Activated CD8-positive, alpha-beta T cell treated with anti-CD3 and anti-CD28 coated beads for 36 hours (primary cell): ENCODE data around the gene ERFL. TPM values are rescaled to one million over a fixed set of nuclear protein-coding genes. Genes with fewer than 3 reads are reported as not detected.
A peak's percentile ranks its signal among the peaks of the same experiment; 100 is the strongest.

Experiments used
- ATAC-seq: fragments of 200-7000 bp; cut with Tn5 transposase; one replicate; pipeline ENCODE4 v1.10.0; 2021; ENCODE audit warnings: mild to moderate bottlenecking, moderate library complexity
- CTCF ChIA-PET: fragments of 350-600 bp; sonication (Branson Sonifier 250); formaldehyde crosslinking; loops from one replicate; lab custom pipeline; 2021; ENCODE audit warnings: antibody characterized with exemption; lab: Charles Lee
- POLR2A ChIA-PET: fragments of 350-600 bp; sonication (Branson Sonifier 250); formaldehyde crosslinking; loops from one replicate; lab custom pipeline; 2021; ENCODE audit warnings: antibody characterized with exemption; lab: Charles Lee
- DNase-seq: peaks from one replicate; pipeline ENCODE4 v3.0.0-alpha.2; 2020
- H3K27ac Mint-ChIP-seq: one replicate; pipeline ENCODE4 v1.8.0; 2021; ENCODE audit warnings: mild to moderate bottlenecking, mixed read lengths
- H3K27me3 Mint-ChIP-seq: one replicate; pipeline ENCODE4 v1.8.0; 2021; ENCODE audit warnings: mixed read lengths
- H3K36me3 Mint-ChIP-seq: one replicate; pipeline ENCODE4 v1.8.0; 2021; ENCODE audit warnings: low read depth, mixed read lengths
- H3K4me1 Mint-ChIP-seq: one replicate; pipeline ENCODE4 v1.8.0; 2021; ENCODE audit warnings: low read depth, mixed read lengths
- H3K4me3 Mint-ChIP-seq: one replicate; pipeline ENCODE4 v1.8.0; 2021; ENCODE audit warnings: mild to moderate bottlenecking, moderate library complexity, mixed read lengths
- H3K9me3 Mint-ChIP-seq: one replicate; pipeline ENCODE4 v1.8.0; 2021; ENCODE audit warnings: mixed read lengths
- intact Hi-C: fragments of 100-400 bp; cut with micrococcal nuclease; formaldehyde crosslinking; loops from one replicate; pipeline ENCODE4 v1.10.0; 2022
- total RNA-seq, 2 experiments: library from RNA; stranded (reverse); gene quantifications; one replicate each; pipeline ENCODE4 v1.2.3, GENCODE V29; 2021
- TF ChIP-seq, protein P1 (sequence below): fragments of 200-600 bp; IDR thresholded peaks from one replicate; pipeline ENCODE4 v1.8.0; 2022; ENCODE audit warnings: antibody characterized with exemption, mild to moderate bottlenecking

Gene ERFL
- total RNA-seq, 2 experiments from 2014 or later = 1.5 to 1.6 TPM

DNA sequence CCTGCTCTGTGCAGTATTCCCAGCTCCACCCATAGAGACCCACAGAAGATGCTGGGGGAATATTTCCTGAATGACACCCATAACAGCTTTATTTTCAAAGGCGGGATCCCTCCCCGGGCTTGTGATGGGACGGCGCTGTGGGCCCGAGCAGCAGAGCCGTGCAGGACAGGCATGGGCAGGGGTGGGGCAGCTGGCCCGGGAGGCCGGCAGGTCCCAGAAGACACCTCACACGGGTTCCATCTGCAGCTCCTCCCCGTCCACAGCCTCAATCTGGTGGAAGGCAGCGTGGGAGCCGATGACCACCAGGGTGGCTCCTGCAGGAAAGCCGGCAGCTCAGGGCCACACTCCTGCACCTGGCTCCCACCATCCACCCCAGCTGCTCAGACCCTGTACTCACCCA, 28.4 kb upstream of the ERFL start:
- ATAC-seq (no peak), DNase-seq (no peak)
- peaks cover 1% of the 10 kb centered on the region for H3K36me3 Mint-ChIP-seq
- intact Hi-C loops = no loop called here
- H3K27ac Mint-ChIP-seq = no peak overlapping the region
- ChIA-PET CTCF (interaction anchor here (0.8 to 4.6 kb wide), 8 partner anchors 9 to 163 kb away, joined by 3 to 33 read pairs (median 6); partner anchors contain the start of genes CEACAM3 and ERFL), POLR2A (interaction anchor here (0.6 to 3.9 kb wide), 6 partner anchors 11 to 96 kb away, joined by 3 to 37 read pairs (median 3); partner anchors contain the start of gene RPS19)
- TF ChIP-seq, protein P1, sequence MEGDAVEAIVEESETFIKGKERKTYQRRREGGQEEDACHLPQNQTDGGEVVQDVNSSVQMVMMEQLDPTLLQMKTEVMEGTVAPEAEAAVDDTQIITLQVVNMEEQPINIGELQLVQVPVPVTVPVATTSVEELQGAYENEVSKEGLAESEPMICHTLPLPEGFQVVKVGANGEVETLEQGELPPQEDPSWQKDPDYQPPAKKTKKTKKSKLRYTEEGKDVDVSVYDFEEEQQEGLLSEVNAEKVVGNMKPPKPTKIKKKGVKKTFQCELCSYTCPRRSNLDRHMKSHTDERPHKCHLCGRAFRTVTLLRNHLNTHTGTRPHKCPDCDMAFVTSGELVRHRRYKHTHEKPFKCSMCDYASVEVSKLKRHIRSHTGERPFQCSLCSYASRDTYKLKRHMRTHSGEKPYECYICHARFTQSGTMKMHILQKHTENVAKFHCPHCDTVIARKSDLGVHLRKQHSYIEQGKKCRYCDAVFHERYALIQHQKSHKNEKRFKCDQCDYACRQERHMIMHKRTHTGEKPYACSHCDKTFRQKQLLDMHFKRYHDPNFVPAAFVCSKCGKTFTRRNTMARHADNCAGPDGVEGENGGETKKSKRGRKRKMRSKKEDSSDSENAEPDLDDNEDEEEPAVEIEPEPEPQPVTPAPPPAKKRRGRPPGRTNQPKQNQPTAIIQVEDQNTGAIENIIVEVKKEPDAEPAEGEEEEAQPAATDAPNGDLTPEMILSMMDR = no peak
- H3K4me1 Mint-ChIP-seq = peaks cover 18% of the 10 kb centered on the region
- H3K27me3 Mint-ChIP-seq = no peaks in the 10 kb centered on the region
- no peak overlapping the region for H3K4me3 Mint-ChIP-seq
- no peaks in the 10 kb centered on the region for H3K9me3 Mint-ChIP-seq

DNA sequence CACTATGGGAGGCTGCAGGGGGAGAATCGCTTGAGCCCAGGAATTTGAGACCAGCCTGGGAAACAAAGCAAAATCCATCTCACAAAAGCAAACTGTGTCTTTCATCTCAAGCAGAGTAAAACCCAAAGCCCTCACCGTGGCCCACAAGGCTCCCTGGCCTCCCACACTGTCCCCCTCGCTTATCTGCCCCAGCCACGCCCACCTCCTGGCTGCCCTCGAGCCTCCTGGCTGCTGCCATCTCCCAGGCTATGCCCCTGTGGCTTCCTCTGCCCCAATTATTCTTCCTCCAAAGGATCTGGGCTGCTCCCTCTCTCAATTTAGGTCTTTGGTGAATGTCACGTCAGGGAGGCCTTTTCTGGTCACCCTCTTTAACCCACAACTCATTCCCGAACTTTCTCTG, 27.3 kb upstream of the ERFL start:
- ChIA-PET POLR2A (interaction anchor here (0.7 to 3.9 kb wide), 3 partner anchors 10 to 96 kb away, joined by 3 to 37 read pairs (median 3); no protein-coding TSS in a partner anchor), CTCF (interaction anchor here (0.9 to 4.3 kb wide), 2 partner anchors 82 to 163 kb away, joined by 3 to 33 read pairs; no protein-coding TSS in a partner anchor)
- intact Hi-C loops = no loop called here
- Mint-ChIP-seq H3K9me3 (no peaks in the 10 kb centered on the region), H3K4me3 (no peak overlapping the region), H3K4me1 (peaks cover 24% of the 10 kb centered on the region), H3K27ac (peak overlapping the region; percentile 2), H3K27me3 (no peaks in the 10 kb centered on the region), H3K36me3 (peaks cover 1% of the 10 kb centered on the region)
- ATAC-seq (no peak), DNase-seq (no peak)
- TF ChIP-seq, protein P1 = no peak

DNA sequence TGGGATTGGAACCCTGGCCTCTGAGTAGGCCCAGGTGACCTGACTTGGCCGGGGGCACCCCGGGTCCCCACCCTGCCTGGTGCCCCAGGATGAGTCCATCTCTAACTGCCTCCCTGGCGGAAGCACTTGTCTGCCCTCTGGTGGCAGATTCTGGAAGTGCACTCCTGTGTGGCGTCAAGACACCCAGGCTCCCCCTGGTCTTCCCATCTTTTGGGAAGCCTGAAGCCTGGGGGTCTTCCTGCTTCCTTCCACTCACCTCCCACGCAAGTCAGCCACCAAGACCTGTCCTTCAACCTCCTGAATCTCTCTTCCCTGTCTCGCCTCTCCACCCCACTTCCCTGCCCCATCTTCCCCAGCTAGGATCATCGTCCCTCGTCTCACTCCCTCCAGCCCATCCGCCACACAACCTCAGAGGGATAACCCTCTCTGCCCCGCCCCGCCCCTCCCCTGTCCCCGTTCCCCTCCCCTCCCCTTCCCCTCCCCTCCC, 23.5 kb upstream of the ERFL start:
- ATAC-seq = peak; percentile 96
- peak; percentile 94 for DNase-seq
- intact Hi-C loops = no loop called here
- TF ChIP-seq, protein P1 = peak; percentile 100
- ChIA-PET CTCF (interaction anchor here (0.6 to 9.8 kb wide), 14 partner anchors 10 to 159 kb away, joined by 3 to 110 read pairs (median 4); partner anchors contain the start of genes CD79A and RPS19), POLR2A (interaction anchor here (1.0 to 2.2 kb wide), 3 partner anchors 41 to 85 kb away, joined by 3 to 15 read pairs (median 6); no protein-coding TSS in a partner anchor)
- Mint-ChIP-seq H3K27ac (peak overlapping the region; percentile 58), H3K27me3 (no peaks in the 10 kb centered on the region), H3K4me1 (peaks cover 28% of the 10 kb centered on the region), H3K36me3 (peaks cover 1% of the 10 kb centered on the region), H3K9me3 (no peaks in the 10 kb centered on the region), H3K4me3 (no peak overlapping the region)

DNA sequence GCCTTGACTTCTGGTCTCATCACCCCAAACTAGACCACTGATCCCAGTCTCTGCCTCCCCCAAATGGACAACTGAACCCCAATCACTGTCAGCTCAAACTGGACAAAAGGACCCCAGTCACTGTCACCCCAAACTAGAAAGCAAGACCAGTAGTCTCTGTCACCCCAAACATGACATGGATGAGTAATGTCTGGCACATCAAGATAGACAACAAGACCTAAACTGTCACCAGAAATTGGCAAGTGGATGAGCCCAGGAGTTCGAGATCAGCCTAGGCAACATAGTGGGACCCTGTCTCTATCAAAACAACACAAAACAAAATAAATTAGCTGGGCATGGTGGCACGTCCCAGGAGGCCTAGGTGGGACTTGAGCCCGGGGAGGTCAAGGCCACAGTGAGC, 18.8 kb upstream of the ERFL start:
- TF ChIP-seq, protein P1 = no peak
- H3K4me3 Mint-ChIP-seq = no peak overlapping the region
- no peaks in the 10 kb centered on the region for H3K9me3 Mint-ChIP-seq
- peak overlapping the region; percentile 84 for H3K27ac Mint-ChIP-seq
- CTCF ChIA-PET = interaction anchor here (0.8 to 9.8 kb wide), 10 partner anchors 10 to 87 kb away, joined by 3 to 110 read pairs (median 8); partner anchors contain the start of gene RPS19
- peaks cover 4% of the 10 kb centered on the region for H3K27me3 Mint-ChIP-seq
- POLR2A ChIA-PET = interaction anchor here (0.8 to 5.2 kb wide), 8 partner anchors 11 to 87 kb away, joined by 3 to 78 read pairs (median 23); partner anchors contain the start of genes ARHGEF1, RABAC1 and RPS19
- ATAC-seq (no peak), DNase-seq (no peak)
- H3K36me3 Mint-ChIP-seq = peaks cover 3% of the 10 kb centered on the region
- peaks cover 59% of the 10 kb centered on the region for H3K4me1 Mint-ChIP-seq
- intact Hi-C loops = loop anchor here (5.0 kb wide), 2 partner anchors 60 to 75 kb away; no protein-coding TSS in a partner anchor
